Measurements from ENCODE around the gene KCNAB2.

Gene KCNAB2

GRCh38 chr1:6099787-6100765 lies 54.4 kb downstream of the KCNAB2 start:
- ChIA-PET POLR2A (no interaction called here), CTCF (no interaction called here)
- DNase-seq (ENCODE audit: extremely low spot score), result no peak
- TF ChIP-seq, protein P1, sequence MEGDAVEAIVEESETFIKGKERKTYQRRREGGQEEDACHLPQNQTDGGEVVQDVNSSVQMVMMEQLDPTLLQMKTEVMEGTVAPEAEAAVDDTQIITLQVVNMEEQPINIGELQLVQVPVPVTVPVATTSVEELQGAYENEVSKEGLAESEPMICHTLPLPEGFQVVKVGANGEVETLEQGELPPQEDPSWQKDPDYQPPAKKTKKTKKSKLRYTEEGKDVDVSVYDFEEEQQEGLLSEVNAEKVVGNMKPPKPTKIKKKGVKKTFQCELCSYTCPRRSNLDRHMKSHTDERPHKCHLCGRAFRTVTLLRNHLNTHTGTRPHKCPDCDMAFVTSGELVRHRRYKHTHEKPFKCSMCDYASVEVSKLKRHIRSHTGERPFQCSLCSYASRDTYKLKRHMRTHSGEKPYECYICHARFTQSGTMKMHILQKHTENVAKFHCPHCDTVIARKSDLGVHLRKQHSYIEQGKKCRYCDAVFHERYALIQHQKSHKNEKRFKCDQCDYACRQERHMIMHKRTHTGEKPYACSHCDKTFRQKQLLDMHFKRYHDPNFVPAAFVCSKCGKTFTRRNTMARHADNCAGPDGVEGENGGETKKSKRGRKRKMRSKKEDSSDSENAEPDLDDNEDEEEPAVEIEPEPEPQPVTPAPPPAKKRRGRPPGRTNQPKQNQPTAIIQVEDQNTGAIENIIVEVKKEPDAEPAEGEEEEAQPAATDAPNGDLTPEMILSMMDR (IDR thresholded peaks at IDR 0.05; ENCODE audit: control extremely low read depth, extremely low read depth, low read depth, missing control alignments), result peak; percentile 15

GRCh38 chr1:6100861-6101783 lies 55.4 kb downstream of the KCNAB2 start:
- TF ChIP-seq, protein P1 (IDR thresholded peaks at IDR 0.05; ENCODE audit: control extremely low read depth, extremely low read depth, low read depth, missing control alignments), result no peak
- DNase-seq (ENCODE audit: extremely low spot score), result no peak
- ChIA-PET CTCF (no interaction called here), POLR2A (no interaction called here)

DNA sequence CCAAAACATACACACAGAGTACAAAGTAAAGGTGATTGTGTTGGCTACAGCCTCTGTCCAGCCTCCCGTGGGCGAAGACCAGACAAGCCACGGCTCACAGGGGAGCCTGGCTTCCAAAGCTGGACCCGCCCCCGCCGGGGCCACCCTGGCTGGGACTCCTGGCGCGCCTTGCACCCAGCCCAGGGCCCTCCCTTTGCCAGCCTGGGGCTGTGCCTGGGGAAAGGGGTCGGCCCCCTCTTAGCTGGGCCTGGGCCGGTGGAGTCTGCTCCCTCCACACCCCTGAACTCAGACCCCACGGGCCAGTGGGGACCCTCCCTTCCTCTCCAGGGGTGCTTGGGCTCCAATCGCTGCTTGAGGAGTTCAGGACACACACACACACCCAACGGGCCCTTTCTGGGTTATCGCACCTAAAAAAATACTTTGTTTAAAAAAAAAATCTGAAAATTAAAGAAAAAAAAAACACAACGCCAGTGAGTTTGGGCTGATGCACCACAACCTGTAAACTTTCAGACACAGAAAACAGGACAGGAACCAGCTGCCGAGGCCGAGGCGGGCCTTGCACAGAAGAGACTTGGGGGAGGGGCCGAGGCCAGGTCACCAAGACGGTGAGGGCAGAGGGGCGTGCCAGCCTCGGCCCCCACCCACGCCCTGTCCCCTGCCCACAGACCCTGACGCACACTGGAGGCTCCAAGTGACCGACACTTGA lies 56.3 kb downstream of the KCNAB2 start:
- TF ChIP-seq, protein P1 (IDR thresholded peaks at IDR 0.05; ENCODE audit: control extremely low read depth, extremely low read depth, low read depth, missing control alignments), result no peak
- CTCF ChIA-PET, result no interaction called here
- DNase-seq (ENCODE audit: extremely low spot score), result no peak
- POLR2A ChIA-PET, result no interaction called here

- POLR2A ChIA-PET, result no interaction called here
- CTCF ChIA-PET, result no interaction called here
- TF ChIP-seq, protein P1 (IDR thresholded peaks at IDR 0.05; ENCODE audit: control extremely low read depth, extremely low read depth, low read depth, missing control alignments), result no peak
Measured at GRCh38 chr1:6102532-6102845, 56.8 kb downstream of the KCNAB2 start.

DNA sequence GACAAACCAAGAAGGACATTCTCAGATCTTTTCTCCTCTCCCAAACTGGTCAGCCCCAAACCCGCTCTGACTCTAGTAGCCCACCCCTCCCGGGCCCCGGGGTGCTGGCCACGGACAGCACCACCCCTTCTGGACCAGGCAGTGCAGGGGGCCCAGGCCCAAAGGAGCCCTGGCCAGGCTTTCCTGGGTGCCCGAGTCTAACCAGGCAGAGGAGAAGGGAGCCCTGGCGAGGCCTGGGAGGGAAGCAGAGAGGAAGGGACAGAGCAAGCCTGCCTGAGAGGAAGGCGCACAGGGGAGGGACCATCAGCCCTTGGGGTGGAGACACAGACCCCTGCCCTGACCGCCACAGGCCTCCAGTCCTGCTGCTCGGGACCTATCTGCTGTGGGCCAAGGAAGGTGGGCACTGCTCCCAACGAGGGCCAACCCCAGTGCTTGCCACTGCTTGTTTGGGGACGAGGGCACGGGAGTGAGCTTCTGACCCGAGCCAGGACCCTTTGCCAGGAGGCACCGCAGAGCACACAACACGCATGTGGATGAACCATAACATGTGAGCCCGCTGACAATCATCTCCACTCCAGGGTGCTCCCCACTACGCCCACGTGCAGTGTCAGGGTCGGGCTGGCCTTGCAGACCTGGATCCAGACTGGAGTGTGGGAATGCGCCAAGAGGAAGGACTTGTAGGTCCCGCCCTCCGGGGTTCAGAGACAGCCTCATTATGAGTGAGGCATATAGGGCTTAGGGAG lies 57.6 kb downstream of the KCNAB2 start:
- no peak for DNase-seq (ENCODE audit: extremely low spot score)
- TF ChIP-seq, protein P1 (IDR thresholded peaks at IDR 0.05; ENCODE audit: control extremely low read depth, extremely low read depth, low read depth, missing control alignments), result no peak
- POLR2A ChIA-PET, result no interaction called here
- CTCF ChIA-PET, result interaction anchor here (1.0 kb wide), 1 partner anchor 13 kb away, joined by 3 read pairs; no protein-coding TSS in a partner anchor

More at GRCh38 chr1:6102532-6102845, 56.8 kb downstream of the KCNAB2 start:
- DNase-seq (ENCODE audit: extremely low spot score), result no peak
